ENCODE measurements around the gene RNF144A.

Gene RNF144A

GRCh38 chr2:6909431-6910385 lies 7.5 kb upstream of the RNF144A start:
- DNase-seq = peak in 1 of 2 donors; percentile 68

- no peak for DNase-seq
Measured at GRCh38 chr2:6911721-6912120, 5.5 kb upstream of the RNF144A start.

- peak; percentile 30 to 44 for DNase-seq
Measured at GRCh38 chr2:6913415-6914157, 3.6 kb upstream of the RNF144A start.

GRCh38 chr2:6914828-6915227 lies 2.4 kb upstream of the RNF144A start:
- no peak for DNase-seq

- no peak for DNase-seq
Measured at GRCh38 chr2:6915399-6915798, 1.8 kb upstream of the RNF144A start.

- DNase-seq = no peak
Measured at GRCh38 chr2:6916224-6916623, 988 bp upstream of the RNF144A start.

GRCh38 chr2:6916736-6917070 lies 509 bp upstream of the RNF144A start:
- peak in 1 of 2 donors; percentile 7 for DNase-seq

GRCh38 chr2:6917761-6918421 lies 679 bp downstream of the RNF144A start:
- DNase-seq = no peak

- no peak for DNase-seq
Measured at GRCh38 chr2:6919901-6920742, 2.9 kb downstream of the RNF144A start.

- no peak for DNase-seq
Measured at GRCh38 chr2:6920743-6921064, 3.5 kb downstream of the RNF144A start.

- DNase-seq = no peak
Measured at GRCh38 chr2:6921321-6921922, 4.2 kb downstream of the RNF144A start.

- DNase-seq = no peak
Measured at GRCh38 chr2:6922201-6922656, 5.0 kb downstream of the RNF144A start.

GRCh38 chr2:6923319-6923718 lies 6.1 kb downstream of the RNF144A start:
- DNase-seq = no peak

- DNase-seq = no peak
Measured at GRCh38 chr2:6924101-6924923, 7.1 kb downstream of the RNF144A start.

GRCh38 chr2:6924924-6925409 lies 7.8 kb downstream of the RNF144A start:
- DNase-seq = no peak

- DNase-seq = no peak
Measured at GRCh38 chr2:6926071-6926732, 9.0 kb downstream of the RNF144A start.

- no peak for DNase-seq
Measured at GRCh38 chr2:6927186-6927585, 10.0 kb downstream of the RNF144A start.

GRCh38 chr2:6927753-6928152 lies 10.5 kb downstream of the RNF144A start:
- no peak for DNase-seq

- DNase-seq = no peak
Measured at GRCh38 chr2:6928452-6928851, 11.2 kb downstream of the RNF144A start.

- DNase-seq = no peak
Measured at GRCh38 chr2:6929196-6929819, 12.1 kb downstream of the RNF144A start.
